ENCODE data around the gene ERICH3.

DNA sequence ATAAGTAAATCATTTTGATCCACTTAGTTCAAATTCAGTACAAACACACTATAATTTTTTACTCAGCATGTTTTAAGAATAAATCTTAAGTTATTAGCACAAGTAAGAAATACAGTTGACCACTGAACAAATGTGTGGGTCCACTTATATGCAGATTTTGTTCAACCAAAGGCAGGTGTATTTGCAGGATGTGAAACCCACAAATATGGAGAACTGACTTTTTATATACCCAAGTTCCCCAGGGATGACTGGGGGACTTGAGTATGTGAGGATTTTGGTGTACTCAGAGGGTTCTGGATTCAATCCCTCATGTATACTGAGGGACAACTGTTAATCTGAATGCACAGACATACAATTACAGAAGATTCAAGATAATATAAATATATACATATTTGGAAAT lies 25.7 kb upstream of the ERICH3 start:
- TF ChIP-seq, protein P1, sequence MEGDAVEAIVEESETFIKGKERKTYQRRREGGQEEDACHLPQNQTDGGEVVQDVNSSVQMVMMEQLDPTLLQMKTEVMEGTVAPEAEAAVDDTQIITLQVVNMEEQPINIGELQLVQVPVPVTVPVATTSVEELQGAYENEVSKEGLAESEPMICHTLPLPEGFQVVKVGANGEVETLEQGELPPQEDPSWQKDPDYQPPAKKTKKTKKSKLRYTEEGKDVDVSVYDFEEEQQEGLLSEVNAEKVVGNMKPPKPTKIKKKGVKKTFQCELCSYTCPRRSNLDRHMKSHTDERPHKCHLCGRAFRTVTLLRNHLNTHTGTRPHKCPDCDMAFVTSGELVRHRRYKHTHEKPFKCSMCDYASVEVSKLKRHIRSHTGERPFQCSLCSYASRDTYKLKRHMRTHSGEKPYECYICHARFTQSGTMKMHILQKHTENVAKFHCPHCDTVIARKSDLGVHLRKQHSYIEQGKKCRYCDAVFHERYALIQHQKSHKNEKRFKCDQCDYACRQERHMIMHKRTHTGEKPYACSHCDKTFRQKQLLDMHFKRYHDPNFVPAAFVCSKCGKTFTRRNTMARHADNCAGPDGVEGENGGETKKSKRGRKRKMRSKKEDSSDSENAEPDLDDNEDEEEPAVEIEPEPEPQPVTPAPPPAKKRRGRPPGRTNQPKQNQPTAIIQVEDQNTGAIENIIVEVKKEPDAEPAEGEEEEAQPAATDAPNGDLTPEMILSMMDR (IDR thresholded peaks at IDR 0.05) = no peak
- TF ChIP-seq POLR2A (IDR thresholded peaks at IDR 0.05) = no peak
